Measurements from ENCODE around the gene PCSK7. TPM values are rescaled to one million over a fixed set of nuclear protein-coding genes. Genes with fewer than 3 reads are reported as not detected.

PCSK7 gene
- total RNA-seq, 2 experiments from 2014 or later = 229 to 247 TPM

DNA sequence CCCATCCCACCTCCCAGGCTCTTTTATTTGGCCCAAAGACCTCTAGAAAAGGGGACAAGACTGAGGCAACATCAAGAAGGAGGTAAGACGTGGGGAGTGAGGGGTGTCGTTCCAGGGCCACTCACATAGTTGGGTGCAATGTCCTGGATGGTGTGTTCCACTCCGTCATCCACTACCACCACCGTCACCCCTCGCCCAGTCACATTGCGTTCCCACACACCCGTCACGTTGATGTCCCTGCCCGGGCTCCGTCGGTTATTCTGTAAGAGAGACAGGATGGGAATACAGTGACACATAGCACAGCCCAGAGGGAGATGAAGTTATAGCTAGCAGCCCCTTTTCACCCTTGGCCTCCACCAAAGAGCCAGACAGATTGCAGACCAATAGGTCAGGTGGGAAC is 3.8 kb downstream of the PCSK7 start:
- POLR2A ChIA-PET = interaction anchor here (0.8 kb wide), 1 partner anchor 917 kb away, joined by 3 read pairs; no protein-coding TSS in a partner anchor
- Histone ChIP-seq H3K9me3 (ENCODE audit: control insufficient read depth in 1 of 2, insufficient read depth in 1 of 2, low read length in 2 of 2) (no peaks in the 10 kb centered on the region), H3K27me3 (ENCODE audit: control insufficient read depth in 1 of 2, insufficient read depth in 2 of 2, low read length in 2 of 2) (no peaks in the 10 kb centered on the region), H3K36me3 (ENCODE audit: insufficient read depth, low read length) (peaks cover 70% of the 10 kb centered on the region), H3K4me3 (ENCODE audit: low read length) (no peak overlapping the region), H3K4me1 (ENCODE audit: insufficient read depth, low read length) (peaks cover 53% of the 10 kb centered on the region), H3K27ac (ENCODE audit: low read depth in 1 of 2, low read length in 2 of 2) (peak overlapping the region in 1 of 2 donors; percentile 10)
- H3K4me1 Mint-ChIP-seq (ENCODE audit: low read depth) = peaks cover 54% of the 10 kb centered on the region
- DNase-seq (no peak), ATAC-seq (ENCODE audit: poor library complexity) (no peak)
- H3K36me3 Mint-ChIP-seq (ENCODE audit: low read depth) = peaks cover 91% of the 10 kb centered on the region
- H3K4me3 Mint-ChIP-seq = peak overlapping the region; percentile 63
- no peaks in the 10 kb centered on the region for H3K27me3 Mint-ChIP-seq
- no peak for TF ChIP-seq CTCF (IDR thresholded peaks at IDR 0.05)
- H3K27ac Mint-ChIP-seq = peak overlapping the region; percentile 76
- H3K9me3 Mint-ChIP-seq = no peaks in the 10 kb centered on the region
- CTCF ChIA-PET = interaction anchor here (2.8 kb wide), 1 partner anchor 495 kb away, joined by 11 read pairs; no protein-coding TSS in a partner anchor
- intact Hi-C loops (cut with DNase I, micrococcal nuclease) = loop anchor here in 1 of 2 experiments (2.0 to 5.0 kb wide), 4 partner anchors 83 to 496 kb away; partner anchors contain the start of gene PAFAH1B2

DNA sequence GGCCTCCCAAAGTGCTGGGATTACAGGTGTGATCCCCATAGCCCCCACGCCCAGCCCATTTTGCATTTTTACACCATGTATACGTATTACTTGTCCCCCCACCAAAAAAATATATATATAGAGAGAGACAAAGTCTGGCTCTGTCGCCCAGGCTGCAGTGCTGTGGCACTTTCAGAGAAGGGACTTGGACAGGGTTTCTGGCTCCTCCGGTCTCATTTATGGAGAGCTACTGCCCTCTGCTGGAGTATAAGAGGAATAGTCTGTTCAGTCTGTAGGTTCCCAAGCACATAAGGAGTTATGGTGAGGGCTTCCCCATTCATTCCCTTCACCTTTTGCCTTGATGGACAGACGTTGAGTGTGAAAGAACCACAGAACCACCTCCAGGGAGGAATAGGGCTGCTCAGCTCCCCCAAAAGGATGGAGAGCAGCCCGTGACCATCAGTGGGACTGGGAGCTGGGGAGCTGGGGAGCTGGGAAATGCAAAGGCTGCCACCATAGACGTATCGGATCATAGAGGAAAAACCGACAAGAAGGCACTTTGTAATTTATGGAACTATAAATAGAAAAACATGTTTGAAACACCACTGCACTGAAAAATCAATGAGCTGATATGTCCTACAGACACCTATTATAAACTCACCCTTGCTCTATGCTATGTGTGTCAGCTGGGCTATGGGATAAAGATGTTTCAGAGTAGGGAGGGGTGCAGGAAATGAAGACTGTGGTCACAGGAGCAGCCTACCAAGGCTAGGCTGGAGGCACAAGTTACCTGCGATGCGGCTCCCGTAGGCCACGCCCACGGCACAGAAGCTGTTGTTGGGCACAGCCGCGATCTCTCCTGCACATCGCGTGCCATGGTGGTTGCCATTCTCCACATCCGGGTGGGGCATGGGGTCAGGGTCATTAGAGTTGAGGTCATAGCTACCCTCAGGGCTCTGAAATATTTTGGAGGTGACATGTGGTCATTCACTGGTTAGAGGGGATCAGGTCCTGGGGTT is 5.2 kb downstream of the PCSK7 start:
- peak overlapping the region; percentile 62 for H3K4me3 Mint-ChIP-seq

More for the DNA sequence above, 5.2 kb downstream of the PCSK7 start:
- no peaks in the 10 kb centered on the region for H3K27me3 ChIP-seq (ENCODE audit: control insufficient read depth in 1 of 2, insufficient read depth in 2 of 2, low read length in 2 of 2)
- peaks cover 95% of the 10 kb centered on the region for H3K36me3 Mint-ChIP-seq (ENCODE audit: low read depth)
- TF ChIP-seq CTCF (IDR thresholded peaks at IDR 0.05) = peak; percentile 82
- H3K27ac ChIP-seq (ENCODE audit: low read depth in 1 of 2, low read length in 2 of 2) = no peak overlapping the region
- ATAC-seq (ENCODE audit: poor library complexity) = peak; percentile 69
- CTCF ChIA-PET = interaction anchor here (0.7 to 2.8 kb wide), 14 partner anchors 12 to 494 kb away, joined by 3 to 11 read pairs (median 4); partner anchors contain the start of gene APOA5
- peak in 10 of 14 experiments; percentile 17 to 86 (median 40) for DNase-seq
- intact Hi-C loops (cut with DNase I, micrococcal nuclease) = loop anchor here (1.0 to 5.0 kb wide), 8 partner anchors 45 to 494 kb away; partner anchors contain the start of gene APOA5 (in 1 of the 2)
- H3K27ac Mint-ChIP-seq = peak overlapping the region; percentile 78
- POLR2A ChIA-PET = interaction anchor here (0.6 to 1.7 kb wide), 8 partner anchors 13 to 918 kb away, joined by 3 to 10 read pairs (median 4); partner anchors contain the start of genes PAFAH1B2, SIDT2 and SIK3
- peaks cover 50% of the 10 kb centered on the region for H3K4me1 ChIP-seq (ENCODE audit: insufficient read depth, low read length)
- H3K27me3 Mint-ChIP-seq = no peaks in the 10 kb centered on the region
- H3K9me3 ChIP-seq (ENCODE audit: control insufficient read depth in 1 of 2, insufficient read depth in 1 of 2, low read length in 2 of 2) = no peaks in the 10 kb centered on the region
- peaks cover 48% of the 10 kb centered on the region for H3K4me1 Mint-ChIP-seq (ENCODE audit: low read depth)
- H3K4me3 ChIP-seq (ENCODE audit: low read length) = no peak overlapping the region
- H3K36me3 ChIP-seq (ENCODE audit: insufficient read depth, low read length) = peaks cover 82% of the 10 kb centered on the region
- H3K9me3 Mint-ChIP-seq = no peaks in the 10 kb centered on the region
